ENCODE data around the gene SLC12A2.

The SLC12A2 gene

GRCh38 chr5:128099944-128100343, 16.4 kb downstream of the SLC12A2 start:
- H3K4me3 ChIP-seq (ENCODE audit: low read depth, low read length): no peak overlapping the region
- in situ Hi-C loops (cut with HindIII; ENCODE audit: low pct_ligation_motif_present, low sequenced_read_pairs): no loop called here
- H3K27ac ChIP-seq: no peak overlapping the region
- no peaks in the 10 kb centered on the region for H3K27me3 ChIP-seq (replicated peaks)
- no peak for TF ChIP-seq CTCF (IDR thresholded peaks at IDR 0.05; ENCODE audit: low read depth, low read length, missing control alignments)
- DNase-seq: no peak
- no peaks in the 10 kb centered on the region for H3K36me3 ChIP-seq (replicated peaks)

GRCh38 chr5:128100860-128101557, 17.4 kb downstream of the SLC12A2 start:
- in situ Hi-C loops (cut with HindIII; ENCODE audit: low pct_ligation_motif_present, low sequenced_read_pairs): no loop called here
- Histone ChIP-seq H3K4me3 (ENCODE audit: low read depth, low read length) (no peak overlapping the region), H3K36me3 (replicated peaks) (no peaks in the 10 kb centered on the region), H3K27me3 (replicated peaks) (no peaks in the 10 kb centered on the region), H3K27ac (no peak overlapping the region)
- no peak for TF ChIP-seq CTCF (IDR thresholded peaks at IDR 0.05; ENCODE audit: low read depth, low read length, missing control alignments)
- DNase-seq: no peak

- H3K27ac ChIP-seq: no peak overlapping the region
- TF ChIP-seq CTCF (IDR thresholded peaks at IDR 0.05; ENCODE audit: low read depth, low read length, missing control alignments): no peak
- no peak overlapping the region for H3K4me3 ChIP-seq (ENCODE audit: low read depth, low read length)
- no peaks in the 10 kb centered on the region for H3K36me3 ChIP-seq (replicated peaks)
- no peak for DNase-seq
- in situ Hi-C loops (cut with HindIII; ENCODE audit: low pct_ligation_motif_present, low sequenced_read_pairs): no loop called here
- no peaks in the 10 kb centered on the region for H3K27me3 ChIP-seq (replicated peaks)
Observed at GRCh38 chr5:128101676-128102075, 18.1 kb downstream of the SLC12A2 start.

GRCh38 chr5:128105203-128105602, 21.6 kb downstream of the SLC12A2 start:
- TF ChIP-seq CTCF (IDR thresholded peaks at IDR 0.05; ENCODE audit: low read depth, low read length, missing control alignments): no peak
- no peak for DNase-seq
- H3K27ac ChIP-seq: no peak overlapping the region
- H3K4me3 ChIP-seq (ENCODE audit: low read depth, low read length): no peak overlapping the region
- no peaks in the 10 kb centered on the region for H3K27me3 ChIP-seq (replicated peaks)
- no peaks in the 10 kb centered on the region for H3K36me3 ChIP-seq (replicated peaks)
- in situ Hi-C loops (cut with HindIII; ENCODE audit: low pct_ligation_motif_present, low sequenced_read_pairs): no loop called here

- TF ChIP-seq CTCF (IDR thresholded peaks at IDR 0.05; ENCODE audit: low read depth, low read length, missing control alignments): no peak
- no peak overlapping the region for H3K27ac ChIP-seq
- no peak overlapping the region for H3K4me3 ChIP-seq (ENCODE audit: low read depth, low read length)
- no peak for DNase-seq
- H3K36me3 ChIP-seq (replicated peaks): no peaks in the 10 kb centered on the region
- H3K27me3 ChIP-seq (replicated peaks): no peaks in the 10 kb centered on the region
- in situ Hi-C loops (cut with HindIII; ENCODE audit: low pct_ligation_motif_present, low sequenced_read_pairs): no loop called here
Observed at GRCh38 chr5:128109138-128109537, 25.6 kb downstream of the SLC12A2 start.

GRCh38 chr5:128109766-128110165, 26.2 kb downstream of the SLC12A2 start:
- Histone ChIP-seq H3K36me3 (replicated peaks) (no peaks in the 10 kb centered on the region), H3K27me3 (replicated peaks) (no peaks in the 10 kb centered on the region), H3K27ac (no peak overlapping the region), H3K4me3 (ENCODE audit: low read depth, low read length) (no peak overlapping the region)
- in situ Hi-C loops (cut with HindIII; ENCODE audit: low pct_ligation_motif_present, low sequenced_read_pairs): no loop called here
- DNase-seq: no peak
- no peak for TF ChIP-seq CTCF (IDR thresholded peaks at IDR 0.05; ENCODE audit: low read depth, low read length, missing control alignments)
